Spinal cord (tissue), 10 donors: ENCODE measurements around the gene COMTD1. TPM values are rescaled to one million over a fixed set of nuclear protein-coding genes. Genes with fewer than 3 reads are reported as not detected.
"Not testable (repeated sequence)": the region's sequence is repeated elsewhere in the genome, so short reads cannot be mapped to it uniquely, and the experiment has no call there.

Experiments
- DNase-seq, 6 donors: peaks; one replicate each; pipeline versions ENCODE4 v3.0.0 to v3.0.0-alpha.2; 2013 to 2015; ENCODE audit warnings: low spot score in 6 of 6, low read depth in 4 of 6
- H3K27ac ChIP-seq: one replicate; pipeline ENCODE4 v1.5.1; 2013; ENCODE audit warnings: low read depth, low read length, control low read depth
- H3K27me3 ChIP-seq: one replicate; pipeline ENCODE4 v1.6.1; 2013; ENCODE audit warnings: low read length; ENCODE audit not compliant: control insufficient read depth, insufficient read depth
- H3K36me3 ChIP-seq: one replicate; pipeline ENCODE4 v1.6.1; 2013; ENCODE audit warnings: low read length; ENCODE audit not compliant: control insufficient read depth, insufficient read depth
- H3K4me1 ChIP-seq: one replicate; pipeline ENCODE4 v1.6.1; 2013; ENCODE audit warnings: low read length; ENCODE audit not compliant: control insufficient read depth, insufficient read depth
- H3K4me3 ChIP-seq: one replicate; pipeline ENCODE4 v1.5.1; 2013; ENCODE audit warnings: low read depth, low read length, control low read depth
- H3K9me3 ChIP-seq: one replicate; pipeline ENCODE4 v1.6.1; 2013; ENCODE audit warnings: low read length; ENCODE audit not compliant: control insufficient read depth, insufficient read depth
- WGBS: methylation state at CpG from one replicate; pipeline ENCODE4 v1.1.5; 2013; ENCODE audit warnings: missing lambda C conversion rate; ENCODE audit not compliant: insufficient coverage; 5-methylcytosine and 5-hydroxymethylcytosine counted together
- polyA plus RNA-seq, 2 donors: library from polyadenylated mRNA; unstranded; fragments of 120-200 nt; gene quantifications; one replicate each; pipeline ENCODE4 v1.2.1, GENCODE V29; 2013; ENCODE audit not compliant: insufficient read length in 2 of 2
- total RNA-seq, 2 donors: library from RNA; depleted of rRNA in 1 of 2; stranded (reverse); fragments of 120-200 nt in 1 of 2; fragments of >200 nt in 1 of 2; gene quantifications; one replicate each; pipeline versions ENCODE4 v1.2.3 to v1.2.4, GENCODE V29; 2013 to 2014
- donor health status: healthy.

COMTD1 gene
- total and polyA plus RNA-seq, 4 donors: 6.8 to 37.4 (median 23.4) TPM

DNA sequence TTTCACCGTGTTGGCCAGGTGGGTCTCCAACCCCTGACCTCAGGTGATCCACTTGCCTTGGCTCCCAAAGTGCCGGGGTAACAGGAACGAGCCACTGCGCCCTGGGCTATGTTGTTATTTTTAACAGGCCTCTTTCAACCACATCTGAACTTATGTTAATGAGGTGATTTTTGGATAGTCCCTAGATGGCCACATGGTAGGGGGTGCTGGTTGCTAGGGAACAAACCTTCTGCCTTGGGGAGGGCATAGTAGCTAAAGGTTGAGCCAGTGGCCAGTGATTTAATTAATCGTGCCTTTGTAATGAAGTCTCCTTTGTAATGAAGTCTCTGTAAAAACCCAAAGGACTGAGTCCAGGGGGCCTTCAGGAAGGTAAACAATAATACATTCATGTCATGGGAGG, 9.1 kb downstream of the COMTD1 start:
- H3K4me3 ChIP-seq: no peak overlapping the region
- H3K4me1 ChIP-seq: peaks cover 10% of the 10 kb centered on the region
- no CpG with 5 or more reads among the region's 5 CpGs for WGBS
- H3K9me3 ChIP-seq: no peaks in the 10 kb centered on the region
- H3K36me3 ChIP-seq: peaks cover 20% of the 10 kb centered on the region
- no peak overlapping the region for H3K27ac ChIP-seq
- DNase-seq: no peak
- no peaks in the 10 kb centered on the region for H3K27me3 ChIP-seq

DNA sequence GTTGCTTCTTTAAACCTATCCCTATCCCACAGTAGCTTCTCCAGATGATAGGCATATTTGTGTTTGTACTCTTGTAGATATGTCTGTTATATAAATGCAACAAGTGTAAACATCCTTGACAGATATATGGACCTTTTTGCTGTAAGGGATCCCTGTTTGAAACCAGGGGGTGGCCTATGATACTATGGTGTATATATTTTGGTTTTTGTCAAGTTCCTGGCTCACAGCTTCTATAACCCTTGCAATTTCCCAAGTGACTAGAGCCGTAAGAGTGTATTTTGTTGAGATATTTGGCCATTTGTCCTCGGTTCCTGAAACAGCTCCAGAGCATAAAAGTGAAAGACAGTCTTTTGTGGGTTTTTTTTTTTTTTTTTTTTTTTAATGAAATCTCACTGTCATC, 9.7 kb downstream of the COMTD1 start:
- Histone ChIP-seq H3K36me3 (peaks cover 26% of the 10 kb centered on the region), H3K27ac (no peak overlapping the region)

DNA sequence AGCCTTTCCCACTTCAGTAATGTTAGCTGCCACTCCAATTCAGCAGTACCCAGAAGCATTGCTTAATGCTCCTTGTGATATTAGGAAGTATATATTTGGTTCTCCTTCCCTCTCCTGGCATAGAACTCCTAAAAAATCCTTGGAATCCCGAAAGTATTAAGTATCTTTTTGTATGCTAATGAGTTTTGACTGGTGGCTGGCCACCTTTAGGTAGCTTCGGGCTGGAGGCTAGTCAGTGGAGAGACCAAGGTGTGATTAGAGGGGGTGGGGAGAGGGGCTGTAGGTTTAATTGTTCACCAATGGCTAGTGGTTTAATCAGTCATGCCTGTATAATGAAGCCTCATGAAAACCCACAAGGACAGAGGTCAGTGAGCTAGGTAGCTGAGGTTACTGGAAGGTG, 12.2 kb downstream of the COMTD1 start:
- peaks cover 42% of the 10 kb centered on the region for H3K36me3 ChIP-seq
- no peak for DNase-seq
- H3K27me3 ChIP-seq: no peaks in the 10 kb centered on the region
- 50% methylated on average over 1 of the region's 2 CpGs for WGBS
- no peak overlapping the region for H3K27ac ChIP-seq
- no peak overlapping the region for H3K4me3 ChIP-seq
- no peaks in the 10 kb centered on the region for H3K9me3 ChIP-seq
- H3K4me1 ChIP-seq: peaks cover 10% of the 10 kb centered on the region

More for the DNA sequence above, 9.7 kb downstream of the COMTD1 start:
- no peak overlapping the region for H3K4me3 ChIP-seq
- H3K27me3 ChIP-seq: no peaks in the 10 kb centered on the region
- no CpG with 5 or more reads among the region's 2 CpGs for WGBS
- H3K9me3 ChIP-seq: no peaks in the 10 kb centered on the region
- no peak for DNase-seq
- peaks cover 10% of the 10 kb centered on the region for H3K4me1 ChIP-seq

DNA sequence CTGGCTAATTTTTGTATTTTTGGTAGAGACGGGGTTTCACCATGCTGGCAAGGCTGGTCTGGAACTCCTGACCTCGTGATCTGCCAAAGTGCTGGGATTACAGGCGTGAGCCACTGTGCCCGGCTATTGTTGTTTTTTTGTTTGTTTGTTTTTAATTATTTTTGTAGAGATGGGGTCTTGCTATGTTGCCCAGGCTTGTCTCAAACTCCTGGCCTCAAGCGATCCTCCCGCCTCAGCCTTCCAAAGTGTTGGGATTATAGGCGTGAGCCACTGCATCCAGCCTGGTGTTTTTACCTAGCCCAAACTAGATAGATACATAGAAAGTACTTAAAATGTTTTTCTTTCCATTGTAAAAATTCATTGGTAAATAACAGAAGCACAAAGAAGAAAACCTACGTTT, 14.3 kb downstream of the COMTD1 start:
- H3K4me1 ChIP-seq, DNase-seq, H3K9me3 ChIP-seq, H3K27ac ChIP-seq, H3K4me3 ChIP-seq, H3K27me3 ChIP-seq: not testable (repeated sequence)
- H3K36me3 ChIP-seq: peaks cover 56% of the 10 kb centered on the region
- 97% methylated on average over 5 of the region's 8 CpGs for WGBS

DNA sequence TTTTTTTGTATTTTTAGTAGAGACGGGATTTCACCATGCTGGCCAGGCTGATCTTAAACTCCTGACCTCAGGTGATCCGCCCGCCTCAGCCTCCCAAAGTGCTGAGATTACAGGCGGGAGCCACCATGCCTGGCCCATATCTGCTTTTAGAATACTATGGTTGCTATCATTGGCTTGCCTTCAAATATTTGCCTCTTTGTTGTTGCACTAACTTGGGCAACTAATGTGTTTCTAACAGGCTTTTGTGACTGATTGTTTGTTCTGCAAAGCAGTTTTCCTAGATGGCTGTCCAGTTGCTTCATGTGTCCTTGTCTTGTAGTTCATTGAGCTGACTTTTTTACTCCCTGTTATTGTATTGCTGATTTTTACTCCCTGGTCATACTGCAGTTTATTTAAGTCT, 15.5 kb downstream of the COMTD1 start:
- DNase-seq: no peak
- H3K36me3 ChIP-seq: peaks cover 64% of the 10 kb centered on the region
- WGBS: 100% methylated on average over 3 of the region's 4 CpGs
- no peak overlapping the region for H3K27ac ChIP-seq
- H3K4me3 ChIP-seq: no peak overlapping the region
- no peaks in the 10 kb centered on the region for H3K4me1 ChIP-seq
- no peaks in the 10 kb centered on the region for H3K27me3 ChIP-seq
- H3K9me3 ChIP-seq: no peaks in the 10 kb centered on the region

DNA sequence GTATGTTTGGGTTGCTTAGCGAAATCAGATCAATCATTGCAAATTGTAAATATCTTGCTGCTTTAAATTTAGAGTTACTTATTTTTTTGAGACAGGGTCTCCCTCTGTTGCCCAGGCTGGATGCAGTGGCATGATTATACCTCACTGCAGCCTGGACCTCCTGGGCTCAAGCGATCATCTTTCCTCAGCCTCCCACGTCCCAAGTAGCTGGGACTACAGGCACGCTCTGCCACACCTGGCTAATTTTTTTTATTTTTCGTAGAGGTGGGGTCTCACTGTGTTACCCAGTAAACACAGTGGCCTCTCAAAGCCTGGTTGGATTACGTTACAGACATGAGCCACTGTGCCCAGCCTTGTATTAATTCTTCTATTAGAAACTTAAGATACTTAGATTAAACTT, 23.4 kb downstream of the COMTD1 start:
- WGBS: 88% methylated on average over 3 of the region's 6 CpGs
- no peak overlapping the region for H3K27ac ChIP-seq
- H3K36me3 ChIP-seq: peaks cover 35% of the 10 kb centered on the region
- no peaks in the 10 kb centered on the region for H3K27me3 ChIP-seq
- no peak for DNase-seq
- no peak overlapping the region for H3K4me3 ChIP-seq
- H3K4me1 ChIP-seq: peaks cover 10% of the 10 kb centered on the region
- no peaks in the 10 kb centered on the region for H3K9me3 ChIP-seq

DNA sequence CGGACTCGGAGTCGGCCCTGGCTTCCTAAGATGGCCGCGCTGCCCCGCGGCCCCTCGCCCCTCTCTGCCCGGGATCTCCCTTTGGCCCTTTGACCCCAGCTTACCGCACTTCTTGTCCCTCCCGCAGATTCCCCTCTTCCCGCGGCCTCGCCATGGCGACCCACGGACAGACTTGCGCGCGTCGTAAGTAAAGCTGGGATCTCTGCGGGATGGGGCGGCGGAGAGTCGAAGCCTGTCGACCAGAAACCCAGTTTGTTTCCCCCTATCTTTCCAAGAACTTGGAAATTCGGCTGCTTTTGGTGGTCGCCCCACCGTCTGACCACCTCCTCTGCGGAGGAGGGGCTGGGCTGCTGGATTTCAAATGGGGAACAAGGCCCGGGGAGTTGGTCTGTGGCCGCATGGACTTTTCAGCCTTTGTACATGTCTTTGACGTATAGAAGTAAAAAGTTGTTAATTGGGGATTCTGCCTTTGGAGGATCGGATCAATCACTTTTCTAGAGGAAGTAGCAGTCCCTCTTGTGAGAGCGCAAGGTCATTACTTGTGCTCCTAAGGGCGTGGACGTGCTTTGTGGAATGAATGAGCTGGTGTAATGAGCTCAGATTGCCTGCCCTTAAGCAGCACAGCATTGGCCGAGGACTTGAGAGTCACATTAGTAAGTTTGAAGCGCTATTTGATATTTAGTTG, 24.6 kb downstream of the COMTD1 start:
- H3K27me3 ChIP-seq: no peaks in the 10 kb centered on the region
- WGBS: 0% methylated on average over 36 of the region's 38 CpGs
- no peaks in the 10 kb centered on the region for H3K9me3 ChIP-seq
- peaks cover 10% of the 10 kb centered on the region for H3K4me1 ChIP-seq
- peak in 2 of 6 donors; percentile 16 to 22 for DNase-seq
- peak overlapping the region; percentile 84 for H3K4me3 ChIP-seq
- peak overlapping the region; percentile 98 for H3K27ac ChIP-seq
- H3K36me3 ChIP-seq: peaks cover 25% of the 10 kb centered on the region

DNA sequence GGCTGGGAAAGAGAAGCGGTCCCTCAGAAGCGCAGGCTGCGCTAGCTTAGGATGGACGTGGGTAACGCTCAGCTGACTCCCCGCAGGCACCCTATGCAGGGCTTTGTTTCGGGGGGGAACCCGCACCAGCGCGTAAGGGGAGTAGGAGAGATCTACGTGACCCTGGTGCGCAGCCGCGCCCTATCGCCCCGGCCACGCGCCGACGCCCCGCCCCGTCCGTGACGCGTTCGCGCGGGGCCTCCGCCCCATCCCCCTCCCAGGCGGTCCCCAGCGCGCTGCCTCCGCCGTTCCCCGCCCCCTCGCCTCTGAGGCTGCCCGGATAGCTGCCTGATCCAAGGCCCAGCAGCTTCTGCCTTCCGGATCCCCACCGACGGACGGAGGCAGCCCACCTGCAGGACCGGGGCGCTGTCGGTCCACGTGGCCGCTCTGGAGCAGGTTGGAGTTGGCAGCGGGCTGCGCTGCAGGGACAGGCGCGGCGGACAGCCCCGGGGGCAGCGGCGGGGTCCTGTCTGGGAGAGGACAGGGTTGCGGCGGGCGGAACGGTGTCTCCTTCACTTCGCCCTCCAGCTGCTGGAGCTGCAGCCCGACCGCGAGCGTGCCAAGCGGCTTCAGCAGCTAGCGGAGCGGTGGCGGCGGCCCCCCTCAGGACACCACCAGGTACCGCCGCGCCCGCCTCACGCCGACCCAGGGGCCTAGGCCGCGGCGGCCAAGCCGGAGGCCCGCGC, 25.3 kb downstream of the COMTD1 start, which contains the start of gene VDAC2:
TSS of gene VDAC2 (plus strand) at position 515 of the 725 bp plus-strand sequence. CDS start 363 bp downstream, outside the sequence.
- Histone ChIP-seq H3K4me3 (peak within 1 kb of the TSS; percentile 84), H3K27me3 (no peaks in the 10 kb centered on the region), H3K9me3 (no peaks in the 10 kb centered on the region), H3K27ac (peak within 1 kb of the TSS; percentile 98), H3K4me1 (peaks cover 10% of the 10 kb centered on the region), H3K36me3 (peaks cover 20% of the 10 kb centered on the region)
- peak; percentile 84 to 98 (median 88) for DNase-seq
- 0% methylated on average over 80 of the region's 80 CpGs for WGBS

DNA sequence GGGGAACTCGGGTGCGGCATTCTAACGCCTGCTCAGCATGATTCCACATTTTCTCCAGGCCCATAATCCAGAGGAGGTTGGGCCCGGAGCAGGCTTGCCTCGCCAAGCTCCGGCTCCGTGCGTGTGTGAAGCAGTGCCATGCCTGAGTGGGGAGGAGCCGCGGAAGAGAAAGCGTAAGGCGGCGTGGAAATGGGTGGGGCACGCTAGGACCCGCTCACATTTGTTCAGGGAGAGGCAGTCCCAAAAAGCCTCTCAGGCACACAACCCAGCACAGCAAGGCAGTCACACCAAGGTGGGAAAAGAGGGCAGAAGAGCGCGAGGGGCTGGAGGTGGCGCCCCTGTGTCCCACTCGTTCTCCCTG, 25.9 kb downstream of the COMTD1 start:
- H3K27ac ChIP-seq: peak overlapping the region; percentile 98
- H3K4me3 ChIP-seq: peak overlapping the region; percentile 84
- WGBS: 0% methylated on average over 16 of the region's 19 CpGs
- H3K9me3 ChIP-seq: no peaks in the 10 kb centered on the region
- peaks cover 10% of the 10 kb centered on the region for H3K4me1 ChIP-seq
- H3K36me3 ChIP-seq: peaks cover 15% of the 10 kb centered on the region
- no peaks in the 10 kb centered on the region for H3K27me3 ChIP-seq
- peak in 5 of 6 donors; percentile 50 to 95 (median 64) for DNase-seq
